ENCODE results near the gene GLCE. TPM values are rescaled to one million over a fixed set of nuclear protein-coding genes. Genes with fewer than 3 reads are reported as not detected.

GLCE gene
- total RNA-seq, 1 experiment from 2014 or later, result 12.5 TPM

DNA sequence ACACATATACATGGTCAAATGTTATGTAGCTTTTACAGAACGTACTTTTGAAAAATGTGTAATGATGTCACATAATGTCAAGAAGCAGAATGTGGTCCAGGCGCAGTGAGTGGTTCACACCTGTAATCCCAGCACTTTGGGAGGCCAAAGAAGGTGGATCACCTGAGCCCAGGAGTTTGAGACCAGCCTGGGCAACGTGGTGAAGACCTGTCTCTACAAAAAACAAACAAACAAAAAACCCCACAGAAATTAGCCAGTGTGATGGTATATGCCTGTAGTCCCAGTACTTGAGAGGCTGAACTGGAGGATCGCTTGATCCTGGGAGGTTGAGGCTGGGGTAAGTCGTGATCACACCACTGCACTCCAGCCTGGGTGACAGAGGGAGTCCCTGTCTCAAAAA is 15.9 kb upstream of the GLCE start (continued):
- TF ChIP-seq, protein P1, sequence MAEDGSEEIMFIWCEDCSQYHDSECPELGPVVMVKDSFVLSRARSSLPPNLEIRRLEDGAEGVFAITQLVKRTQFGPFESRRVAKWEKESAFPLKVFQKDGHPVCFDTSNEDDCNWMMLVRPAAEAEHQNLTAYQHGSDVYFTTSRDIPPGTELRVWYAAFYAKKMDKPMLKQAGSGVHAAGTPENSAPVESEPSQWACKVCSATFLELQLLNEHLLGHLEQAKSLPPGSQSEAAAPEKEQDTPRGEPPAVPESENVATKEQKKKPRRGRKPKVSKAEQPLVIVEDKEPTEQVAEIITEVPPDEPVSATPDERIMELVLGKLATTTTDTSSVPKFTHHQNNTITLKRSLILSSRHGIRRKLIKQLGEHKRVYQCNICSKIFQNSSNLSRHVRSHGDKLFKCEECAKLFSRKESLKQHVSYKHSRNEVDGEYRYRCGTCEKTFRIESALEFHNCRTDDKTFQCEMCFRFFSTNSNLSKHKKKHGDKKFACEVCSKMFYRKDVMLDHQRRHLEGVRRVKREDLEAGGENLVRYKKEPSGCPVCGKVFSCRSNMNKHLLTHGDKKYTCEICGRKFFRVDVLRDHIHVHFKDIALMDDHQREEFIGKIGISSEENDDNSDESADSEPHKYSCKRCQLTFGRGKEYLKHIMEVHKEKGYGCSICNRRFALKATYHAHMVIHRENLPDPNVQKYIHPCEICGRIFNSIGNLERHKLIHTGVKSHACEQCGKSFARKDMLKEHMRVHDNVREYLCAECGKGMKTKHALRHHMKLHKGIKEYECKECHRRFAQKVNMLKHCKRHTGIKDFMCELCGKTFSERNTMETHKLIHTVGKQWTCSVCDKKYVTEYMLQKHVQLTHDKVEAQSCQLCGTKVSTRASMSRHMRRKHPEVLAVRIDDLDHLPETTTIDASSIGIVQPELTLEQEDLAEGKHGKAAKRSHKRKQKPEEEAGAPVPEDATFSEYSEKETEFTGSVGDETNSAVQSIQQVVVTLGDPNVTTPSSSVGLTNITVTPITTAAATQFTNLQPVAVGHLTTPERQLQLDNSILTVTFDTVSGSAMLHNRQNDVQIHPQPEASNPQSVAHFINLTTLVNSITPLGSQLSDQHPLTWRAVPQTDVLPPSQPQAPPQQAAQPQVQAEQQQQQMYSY (CRISPR knock-in tag; IDR thresholded peaks at IDR 0.05), result no peak
- TF ChIP-seq ZNF219 (CRISPR knock-in tag; IDR thresholded peaks at IDR 0.05; ENCODE audit: borderline replicate concordance), result no peak
- TF ChIP-seq ETV6 (CRISPR knock-in tag; IDR thresholded peaks at IDR 0.05), result no peak
- TF ChIP-seq CBFB (CRISPR knock-in tag; IDR thresholded peaks at IDR 0.05; ENCODE audit: low read depth), result no peak
- TF ChIP-seq SMAD3 (CRISPR knock-in tag; IDR thresholded peaks at IDR 0.05; ENCODE audit: borderline replicate concordance), result no peak
- no peak for TF ChIP-seq TEAD4 (CRISPR knock-in tag; IDR thresholded peaks at IDR 0.05)
- TF ChIP-seq NR3C1 (CRISPR knock-in tag; conservative IDR thresholded peaks at IDR 0.05; ENCODE audit: low read depth), result no peak

DNA sequence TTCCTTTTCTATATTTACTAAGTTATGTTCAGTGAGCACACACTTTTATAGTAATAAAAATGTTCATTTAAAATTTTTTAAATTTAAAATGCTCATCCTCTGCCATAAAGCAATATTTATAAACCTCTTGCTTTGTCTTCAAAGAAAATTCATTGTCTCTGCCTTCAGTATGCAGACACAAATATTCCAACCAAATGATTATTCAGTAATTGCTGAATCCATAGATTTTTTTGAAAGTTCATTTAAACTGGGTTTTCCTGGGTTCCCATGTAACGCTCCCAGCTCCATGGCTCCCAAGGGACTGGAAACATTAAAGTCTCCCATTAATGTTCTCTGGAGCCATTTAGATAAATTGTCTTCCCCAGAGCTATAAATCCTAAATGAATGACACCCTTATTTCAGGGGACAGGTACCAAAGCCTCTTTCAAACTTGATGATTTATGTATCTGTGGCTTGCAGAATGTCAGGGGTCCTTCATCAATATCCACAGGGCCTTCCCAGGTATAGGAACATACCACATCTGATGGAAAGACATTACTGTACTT is 15.2 kb upstream of the GLCE start:
- Mint-ChIP-seq H3K27ac (no peak overlapping the region), H3K4me3 (no peak overlapping the region), H3K36me3 (peaks cover 5% of the 10 kb centered on the region; the same call in 1 of the 2 replicates), H3K4me1 (0 out of 2 replicates have a peak, but pooled peaks cover 4% of the 10 kb centered on the region), H3K27me3 (ENCODE audit: low read depth) (peaks cover 21% of the 10 kb centered on the region), H3K9me3 (peaks cover 9% of the 10 kb centered on the region)
- ATAC-seq, result no peak
- TF ChIP-seq, protein P2, sequence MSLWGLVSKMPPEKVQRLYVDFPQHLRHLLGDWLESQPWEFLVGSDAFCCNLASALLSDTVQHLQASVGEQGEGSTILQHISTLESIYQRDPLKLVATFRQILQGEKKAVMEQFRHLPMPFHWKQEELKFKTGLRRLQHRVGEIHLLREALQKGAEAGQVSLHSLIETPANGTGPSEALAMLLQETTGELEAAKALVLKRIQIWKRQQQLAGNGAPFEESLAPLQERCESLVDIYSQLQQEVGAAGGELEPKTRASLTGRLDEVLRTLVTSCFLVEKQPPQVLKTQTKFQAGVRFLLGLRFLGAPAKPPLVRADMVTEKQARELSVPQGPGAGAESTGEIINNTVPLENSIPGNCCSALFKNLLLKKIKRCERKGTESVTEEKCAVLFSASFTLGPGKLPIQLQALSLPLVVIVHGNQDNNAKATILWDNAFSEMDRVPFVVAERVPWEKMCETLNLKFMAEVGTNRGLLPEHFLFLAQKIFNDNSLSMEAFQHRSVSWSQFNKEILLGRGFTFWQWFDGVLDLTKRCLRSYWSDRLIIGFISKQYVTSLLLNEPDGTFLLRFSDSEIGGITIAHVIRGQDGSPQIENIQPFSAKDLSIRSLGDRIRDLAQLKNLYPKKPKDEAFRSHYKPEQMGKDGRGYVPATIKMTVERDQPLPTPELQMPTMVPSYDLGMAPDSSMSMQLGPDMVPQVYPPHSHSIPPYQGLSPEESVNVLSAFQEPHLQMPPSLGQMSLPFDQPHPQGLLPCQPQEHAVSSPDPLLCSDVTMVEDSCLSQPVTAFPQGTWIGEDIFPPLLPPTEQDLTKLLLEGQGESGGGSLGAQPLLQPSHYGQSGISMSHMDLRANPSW (CRISPR knock-in tag; conservative IDR thresholded peaks at IDR 0.05; ENCODE audit: low read depth), result no peak
- TF ChIP-seq ZNF138 (CRISPR knock-in tag; conservative IDR thresholded peaks at IDR 0.05) (no peak), SMAD3 (CRISPR knock-in tag; IDR thresholded peaks at IDR 0.05; ENCODE audit: borderline replicate concordance) (no peak), GRHL2 (CRISPR knock-in tag; IDR thresholded peaks at IDR 0.05; ENCODE audit: insufficient replicate concordance, severe bottlenecking) (no peak), NR3C1 (CRISPR knock-in tag; conservative IDR thresholded peaks at IDR 0.05; ENCODE audit: low read depth) (no peak), FOXP1 (CRISPR knock-in tag; IDR thresholded peaks at IDR 0.05; ENCODE audit: borderline replicate concordance) (no peak), HMGA2 (CRISPR knock-in tag; IDR thresholded peaks at IDR 0.05) (no peak), KAT7 (CRISPR knock-in tag; IDR thresholded peaks at IDR 0.05; ENCODE audit: borderline replicate concordance) (no peak), ATF1 (CRISPR knock-in tag; IDR thresholded peaks at IDR 0.05) (no peak)
- TF ChIP-seq, protein P3, sequence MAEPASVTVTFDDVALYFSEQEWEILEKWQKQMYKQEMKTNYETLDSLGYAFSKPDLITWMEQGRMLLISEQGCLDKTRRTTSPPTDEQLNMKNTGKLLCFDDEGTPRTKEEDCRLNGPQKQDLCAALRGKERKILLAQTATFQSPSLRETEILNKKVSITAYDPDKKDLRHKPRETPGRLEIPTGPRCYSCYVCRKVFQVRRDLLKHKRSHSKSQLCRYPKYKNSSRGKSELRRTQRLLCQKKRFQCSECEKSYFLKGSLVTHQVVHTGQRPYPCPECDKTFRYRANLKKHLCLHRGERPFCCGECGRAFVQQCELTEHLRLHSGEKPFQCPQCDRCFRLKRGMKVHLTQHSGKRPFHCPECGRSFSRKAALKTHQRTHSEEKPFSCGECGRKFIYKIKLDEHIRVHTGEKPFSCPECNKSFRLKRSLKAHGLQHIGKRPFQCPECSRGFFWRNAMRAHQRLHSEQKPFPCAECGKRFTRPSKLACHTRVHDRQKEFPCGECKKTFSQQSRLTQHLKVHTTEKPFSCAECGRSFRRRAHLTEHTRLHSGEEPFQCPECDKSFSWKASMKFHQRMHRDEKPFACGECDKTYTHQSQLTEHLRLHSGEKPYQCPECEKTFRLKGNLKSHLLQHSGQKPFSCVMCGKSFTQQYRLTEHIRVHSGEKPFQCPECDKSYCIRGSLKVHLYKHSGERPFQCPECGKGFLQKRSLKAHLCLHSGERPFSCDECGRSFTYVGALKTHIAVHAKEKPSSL (CRISPR knock-in tag; conservative IDR thresholded peaks at IDR 0.05), result no peak
- TF ChIP-seq, protein P4, sequence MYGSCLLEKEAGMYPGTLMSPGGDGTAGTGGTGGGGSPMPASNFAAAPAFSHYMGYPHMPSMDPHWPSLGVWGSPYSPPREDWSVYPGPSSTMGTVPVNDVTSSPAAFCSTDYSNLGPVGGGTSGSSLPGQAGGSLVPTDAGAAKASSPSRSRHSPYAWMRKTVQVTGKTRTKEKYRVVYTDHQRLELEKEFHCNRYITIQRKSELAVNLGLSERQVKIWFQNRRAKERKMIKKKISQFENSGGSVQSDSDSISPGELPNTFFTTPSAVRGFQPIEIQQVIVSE (CRISPR knock-in tag; IDR thresholded peaks at IDR 0.05; ENCODE audit: borderline replicate concordance), result no peak
- TF ChIP-seq, protein P5, sequence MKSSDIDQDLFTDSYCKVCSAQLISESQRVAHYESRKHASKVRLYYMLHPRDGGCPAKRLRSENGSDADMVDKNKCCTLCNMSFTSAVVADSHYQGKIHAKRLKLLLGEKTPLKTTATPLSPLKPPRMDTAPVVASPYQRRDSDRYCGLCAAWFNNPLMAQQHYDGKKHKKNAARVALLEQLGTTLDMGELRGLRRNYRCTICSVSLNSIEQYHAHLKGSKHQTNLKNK (CRISPR knock-in tag; IDR thresholded peaks at IDR 0.05), result no peak
- no peak for DNase-seq (ENCODE audit: low spot score)
- ChIA-PET POLR2A (no interaction called here), CTCF (interaction anchor here (1.2 kb wide), 1 partner anchor 11 kb away, joined by 5 read pairs; no protein-coding TSS in a partner anchor)

All from WTC11 (cell line).